Epithelial cell of esophagus (primary cell): ENCODE measurements around the gene EXD3.
"Not testable (repeated sequence)": the region's sequence is repeated elsewhere in the genome, so short reads cannot be mapped to it uniquely, and the experiment has no call there.

Experiments
- DNase-seq: peaks from one replicate; pipeline ENCODE4 v3.0.0; 2010; ENCODE audit warnings: low read depth
- H3K4me3 ChIP-seq: 2 replicates; pipeline ENCODE4 v1.5.1; 2011; ENCODE audit warnings: mild to moderate bottlenecking, low read length, control low read depth
- CTCF ChIP-seq: IDR thresholded peaks from 2 replicates; pipeline ENCODE4 v1.5.1; 2011; ENCODE audit warnings: low read depth, mild to moderate bottlenecking, low read length, control low read depth, inconsistent platforms; ENCODE audit not compliant: insufficient read depth; ENCODE audit errors: missing control alignments

EXD3 gene

GRCh38 chr9:137381501-137382443 lies 41.2 kb downstream of the EXD3 start:
- H3K4me3 ChIP-seq: no peak overlapping the region
- no peak for TF ChIP-seq CTCF
- no peak for DNase-seq

DNA sequence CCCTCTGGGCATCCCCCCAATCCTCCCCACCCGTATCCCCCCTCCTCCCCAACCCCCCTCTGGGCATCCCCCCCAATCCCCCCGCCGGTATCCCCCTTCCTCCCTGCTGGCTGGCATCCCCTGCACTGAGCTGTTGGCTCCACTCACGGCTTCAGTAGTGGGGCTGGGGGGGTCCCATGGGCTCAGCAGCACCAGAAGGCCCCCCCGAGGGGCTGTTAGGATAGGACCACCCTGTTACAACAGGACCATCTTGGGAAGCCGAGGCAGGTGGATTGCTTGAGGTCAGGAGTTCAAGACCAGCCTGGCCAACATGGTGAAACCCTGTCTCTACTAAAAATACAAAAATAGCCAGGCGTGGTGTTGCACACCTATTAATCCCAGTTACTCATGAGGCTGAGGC lies 42.4 kb downstream of the EXD3 start:
- no peak for TF ChIP-seq CTCF
- peak; percentile 21 for DNase-seq
- H3K4me3 ChIP-seq: no peak overlapping the region

DNA sequence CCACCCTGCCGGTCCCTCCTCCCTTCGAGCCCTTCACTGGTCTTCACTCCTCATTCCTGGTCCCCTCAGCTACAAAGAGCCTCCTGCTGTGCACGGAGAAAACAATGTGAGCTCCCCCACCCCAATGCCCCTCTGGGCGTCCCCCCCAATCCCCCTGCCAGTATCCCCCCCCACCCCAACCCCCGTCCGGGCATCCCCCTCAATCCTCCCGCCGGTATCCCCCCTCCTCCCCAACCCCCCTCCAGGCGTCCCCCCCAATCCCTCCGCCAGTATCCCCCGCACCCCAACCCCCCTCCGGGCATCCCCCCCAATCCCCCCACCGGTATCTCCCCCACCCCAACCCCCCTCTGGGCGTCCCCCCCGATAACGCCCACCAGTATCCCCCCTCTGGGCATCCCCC lies 42.8 kb downstream of the EXD3 start:
- no peak overlapping the region for H3K4me3 ChIP-seq
- no peak for TF ChIP-seq CTCF
- no peak for DNase-seq

- no peak for DNase-seq
These were observed 43.2 kb downstream of the EXD3 start for GRCh38 chr9:137379761-137380161.

DNA sequence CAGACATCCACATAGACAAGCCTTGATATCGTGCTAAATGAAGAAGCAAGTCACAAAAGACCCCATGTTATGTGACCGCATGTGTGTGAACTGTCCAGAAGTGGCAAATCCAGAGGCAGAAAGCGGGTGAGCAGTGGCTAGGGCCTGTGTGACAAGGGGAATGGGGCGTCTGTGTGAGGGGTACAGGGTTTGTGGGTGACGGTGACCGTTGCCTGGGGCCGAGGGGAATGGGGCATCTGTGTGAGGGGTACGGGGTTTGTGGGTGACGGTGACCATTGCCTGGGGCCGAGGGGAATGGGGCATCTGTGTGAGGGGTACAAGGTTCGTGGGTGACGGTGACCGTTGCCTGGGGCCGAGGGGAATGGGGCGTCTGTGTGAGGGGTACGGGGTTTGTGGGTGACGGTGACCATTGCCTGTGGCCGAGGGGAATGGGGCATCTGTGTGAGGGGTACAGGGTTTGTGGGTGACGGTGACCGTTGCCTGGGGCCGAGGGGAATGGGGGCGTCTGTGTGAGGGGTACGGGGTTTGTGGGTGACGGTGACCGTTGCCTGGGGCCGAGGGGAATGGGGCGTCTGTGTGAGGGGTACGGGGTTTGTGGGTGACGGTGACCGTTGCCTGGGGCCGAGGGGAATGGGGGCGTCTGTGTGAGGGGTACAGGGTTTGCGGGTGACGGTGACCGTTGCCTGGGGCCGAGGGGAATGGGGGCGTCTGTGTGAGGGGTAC lies 44.1 kb downstream of the EXD3 start:
- DNase-seq, H3K4me3 ChIP-seq: not testable (repeated sequence)

More at GRCh38 chr9:137379761-137380161, 43.2 kb downstream of the EXD3 start:
- no peak for TF ChIP-seq CTCF
- no peak overlapping the region for H3K4me3 ChIP-seq

DNA sequence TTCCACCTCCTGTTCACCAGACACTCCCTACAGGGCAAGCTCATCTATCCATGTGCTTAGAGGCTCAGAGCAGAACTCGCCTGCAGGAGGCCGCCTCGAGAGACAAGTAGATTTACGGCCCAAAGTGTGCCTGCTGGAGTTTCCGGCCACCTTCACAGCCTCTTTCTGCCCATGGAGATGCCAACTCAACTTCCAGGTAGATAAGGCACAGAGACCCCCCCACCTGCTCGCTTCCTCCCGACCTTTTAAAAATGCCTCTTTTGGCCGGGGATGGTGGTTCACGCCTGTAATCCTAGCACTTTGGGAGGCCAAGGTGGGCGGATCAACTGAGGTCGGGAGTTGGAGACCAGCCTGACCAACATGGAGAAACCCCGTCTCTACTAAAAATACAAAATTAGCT lies 46.6 kb downstream of the EXD3 start:
- no peak for DNase-seq
- H3K4me3 ChIP-seq: no peak overlapping the region
- TF ChIP-seq CTCF: no peak

GRCh38 chr9:137375321-137376058 lies 47.5 kb downstream of the EXD3 start:
- DNase-seq: no peak
- TF ChIP-seq CTCF: no peak
- H3K4me3 ChIP-seq: no peak overlapping the region
